Measurements from ENCODE around the gene SPATA6. TPM values are rescaled to one million over a fixed set of nuclear protein-coding genes. Genes with fewer than 3 reads are reported as not detected.
"Not testable (repeated sequence)": the region's sequence is repeated elsewhere in the genome, so short reads cannot be mapped to it uniquely, and the experiment has no call there.

The SPATA6 gene
- total RNA-seq, 2 donors from 2014 or later = 1.1 to 2.7 TPM

DNA sequence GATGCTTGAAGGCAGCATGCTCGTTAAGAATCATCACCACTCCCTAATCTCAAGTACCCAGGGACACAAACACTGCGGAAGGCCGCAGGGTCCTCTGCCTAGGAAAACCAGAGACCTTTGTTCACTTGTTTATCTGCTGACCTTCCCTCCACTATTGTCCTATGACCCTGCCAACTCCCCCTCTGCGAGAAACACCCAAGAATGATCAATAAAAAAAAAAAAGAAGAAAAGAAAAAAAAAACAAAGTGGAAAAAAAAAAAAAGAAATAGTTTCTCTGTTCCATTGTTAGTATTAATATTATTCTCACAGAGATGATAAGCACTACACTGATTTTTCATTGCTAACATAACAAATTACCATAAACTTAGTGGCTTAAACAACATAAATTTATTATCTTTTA is 8.0 kb upstream of the SPATA6 start:
- not testable (repeated sequence) for H3K27me3 Mint-ChIP-seq; H3K27ac Mint-ChIP-seq; ATAC-seq (replicated peaks); H3K4me3 Mint-ChIP-seq; H3K4me1 Mint-ChIP-seq; H3K9me3 Mint-ChIP-seq; H3K36me3 Mint-ChIP-seq (ENCODE audit: low read depth)

DNA sequence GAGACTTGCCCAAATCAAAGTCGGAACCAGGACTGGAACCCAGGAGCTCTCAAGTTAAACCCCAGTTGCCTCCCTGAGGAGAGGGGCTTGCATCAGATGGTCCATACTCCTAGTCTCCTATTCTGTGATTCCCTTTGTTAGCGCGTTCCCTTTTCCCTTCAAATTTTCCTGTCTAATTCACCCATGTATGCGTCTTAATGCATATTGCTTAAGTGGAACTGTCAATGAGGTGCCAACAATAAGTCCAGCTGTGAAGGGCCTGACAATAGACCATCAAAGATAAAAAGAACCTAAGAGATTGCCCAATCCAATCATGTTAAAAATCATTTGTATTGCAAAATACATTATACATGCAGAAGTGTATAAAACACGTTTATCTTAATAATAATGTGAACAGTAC is 634 bp upstream of the SPATA6 start:
- no peak for ATAC-seq (replicated peaks)
- Mint-ChIP-seq H3K4me3 (peak overlapping the region; percentile 90), H3K9me3 (no peaks in the 10 kb centered on the region), H3K27ac (peak overlapping the region; percentile 74), H3K27me3 (no peaks in the 10 kb centered on the region), H3K4me1 (peaks cover 16% of the 10 kb centered on the region), H3K36me3 (ENCODE audit: low read depth) (no peaks in the 10 kb centered on the region)

DNA sequence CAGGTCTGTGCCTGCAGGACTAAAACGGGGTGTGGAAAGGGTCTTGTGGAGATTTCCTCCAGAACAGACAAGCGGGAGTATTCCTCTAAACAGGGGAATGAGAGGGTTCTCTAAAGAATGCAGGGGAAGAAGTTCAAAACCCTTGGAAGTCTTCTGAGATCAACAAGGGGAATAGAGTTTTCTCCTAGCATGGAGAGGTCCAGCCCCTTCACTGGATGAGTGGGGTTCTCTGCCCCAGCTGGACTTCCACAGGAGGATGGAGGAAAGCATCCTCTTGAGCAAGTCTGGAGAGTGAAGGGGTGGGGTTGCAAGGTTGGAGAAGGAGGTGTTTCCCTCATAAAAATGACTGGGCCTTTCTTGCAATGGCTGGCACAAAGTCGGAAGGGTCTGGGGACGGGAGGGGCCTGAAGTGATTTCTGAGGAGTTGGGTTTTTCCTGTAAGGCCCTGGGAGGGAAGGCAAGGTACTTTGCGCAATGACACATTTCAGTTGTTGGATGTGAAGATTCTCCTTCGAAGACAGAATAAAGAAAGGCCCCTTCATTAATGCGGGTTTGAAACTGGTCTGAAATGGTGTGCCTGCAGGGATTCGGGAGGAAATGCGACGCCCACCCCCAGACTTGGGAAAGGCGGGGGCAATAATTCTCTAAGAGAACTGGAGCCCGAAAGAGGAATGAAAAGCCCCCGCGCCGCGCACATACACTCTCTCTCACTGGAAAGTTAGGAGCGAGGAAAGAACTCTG is 884 bp downstream of the SPATA6 start:
- Mint-ChIP-seq H3K4me1 (peaks cover 16% of the 10 kb centered on the region), H3K36me3 (ENCODE audit: low read depth) (no peaks in the 10 kb centered on the region), H3K27ac (peak overlapping the region; percentile 84), H3K27me3 (no peaks in the 10 kb centered on the region), H3K9me3 (no peaks in the 10 kb centered on the region), H3K4me3 (peak overlapping the region; percentile 90)
- ATAC-seq (replicated peaks) = no peak

DNA sequence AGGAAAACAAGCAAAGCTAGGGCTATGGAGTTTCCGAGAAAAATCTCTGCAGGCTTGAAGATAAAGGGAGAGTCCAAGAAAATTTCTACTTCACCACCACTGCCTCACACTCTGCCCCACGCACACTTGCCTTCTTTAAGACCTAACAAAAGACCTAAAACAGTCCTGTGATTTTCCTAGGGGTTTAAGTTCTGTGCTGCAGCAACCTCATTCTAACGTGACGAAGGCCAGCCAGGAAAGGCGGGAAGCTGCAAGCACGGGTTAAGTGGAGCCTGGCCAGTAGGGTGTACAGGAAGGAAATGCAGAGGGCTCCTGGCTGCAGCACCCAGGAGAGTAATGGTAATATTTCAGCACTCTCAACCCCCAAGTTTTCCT is 1.5 kb downstream of the SPATA6 start:
- peaks cover 16% of the 10 kb centered on the region for H3K4me1 Mint-ChIP-seq
- no peaks in the 10 kb centered on the region for H3K27me3 Mint-ChIP-seq
- peak overlapping the region; percentile 84 for H3K27ac Mint-ChIP-seq
- H3K36me3 Mint-ChIP-seq (ENCODE audit: low read depth) = no peaks in the 10 kb centered on the region
- no peaks in the 10 kb centered on the region for H3K9me3 Mint-ChIP-seq
- ATAC-seq (replicated peaks) = no peak
- H3K4me3 Mint-ChIP-seq = peak overlapping the region; percentile 90

DNA sequence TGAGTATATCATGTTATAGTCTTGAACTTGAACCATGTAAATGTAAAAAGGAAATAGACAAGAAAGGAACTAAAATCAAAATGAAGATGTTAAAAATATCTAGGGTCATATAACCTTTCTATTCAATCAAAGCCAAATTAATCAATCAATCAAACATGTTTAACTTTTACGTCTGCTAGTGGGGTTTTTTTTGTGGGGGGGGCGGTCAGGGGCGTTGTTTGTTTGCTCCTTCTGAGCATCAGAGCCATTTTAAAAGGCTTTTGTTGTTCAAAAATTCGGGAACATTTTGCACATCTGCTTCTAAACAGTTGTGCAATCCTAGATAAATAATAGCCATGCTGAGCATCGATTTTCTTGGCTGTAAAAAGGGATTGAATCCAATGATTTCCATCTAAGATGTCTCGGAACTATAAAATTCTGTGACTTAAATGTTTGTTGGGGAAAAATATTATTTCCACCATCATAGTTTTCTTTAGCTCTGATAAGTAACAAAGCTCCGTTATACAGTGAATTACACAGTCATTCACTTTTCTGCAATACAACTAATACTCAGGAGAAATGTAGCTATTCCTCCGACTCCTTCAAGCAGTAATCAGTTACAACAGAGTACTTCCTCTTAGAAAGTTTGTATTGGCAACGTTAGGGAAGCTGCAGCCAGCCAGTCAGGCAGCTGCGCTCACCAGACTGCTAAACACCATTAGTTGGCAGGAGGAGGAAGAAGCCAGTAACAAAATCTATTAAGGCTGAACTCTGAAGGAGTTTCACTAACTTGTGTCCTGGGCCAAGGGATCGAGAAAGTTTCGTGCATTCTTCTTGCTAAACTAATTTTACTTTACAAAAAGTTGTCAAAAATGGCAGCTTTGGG is 2.2 kb downstream of the SPATA6 start:
- H3K4me1 Mint-ChIP-seq = peaks cover 16% of the 10 kb centered on the region
- H3K27ac Mint-ChIP-seq = no peak overlapping the region
- no peak for ATAC-seq (replicated peaks)
- H3K9me3 Mint-ChIP-seq = no peaks in the 10 kb centered on the region
- H3K27me3 Mint-ChIP-seq = no peaks in the 10 kb centered on the region
- no peaks in the 10 kb centered on the region for H3K36me3 Mint-ChIP-seq (ENCODE audit: low read depth)
- peak overlapping the region; percentile 90 for H3K4me3 Mint-ChIP-seq

DNA sequence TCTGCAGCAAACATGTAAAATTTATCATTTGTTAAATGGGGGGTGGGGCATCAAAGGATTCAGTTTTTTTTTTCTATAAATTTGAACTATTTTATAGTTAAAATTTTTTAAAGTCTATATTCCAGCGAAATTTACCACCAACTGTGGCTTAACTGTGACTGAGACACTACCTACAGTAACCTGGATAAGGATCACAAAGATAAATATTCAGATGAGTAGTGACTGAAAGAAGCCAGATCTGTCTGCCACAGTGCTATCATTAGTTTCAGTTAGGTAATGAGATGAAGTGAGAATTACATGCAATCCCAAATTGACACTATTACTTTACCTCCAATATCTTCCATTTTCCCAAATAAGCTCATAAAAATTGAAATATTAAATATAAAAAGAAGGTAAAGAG is 5.4 kb downstream of the SPATA6 start:
- Mint-ChIP-seq H3K4me3 (no peak overlapping the region), H3K36me3 (ENCODE audit: low read depth) (no peaks in the 10 kb centered on the region)
- no peak for ATAC-seq (replicated peaks)

DNA sequence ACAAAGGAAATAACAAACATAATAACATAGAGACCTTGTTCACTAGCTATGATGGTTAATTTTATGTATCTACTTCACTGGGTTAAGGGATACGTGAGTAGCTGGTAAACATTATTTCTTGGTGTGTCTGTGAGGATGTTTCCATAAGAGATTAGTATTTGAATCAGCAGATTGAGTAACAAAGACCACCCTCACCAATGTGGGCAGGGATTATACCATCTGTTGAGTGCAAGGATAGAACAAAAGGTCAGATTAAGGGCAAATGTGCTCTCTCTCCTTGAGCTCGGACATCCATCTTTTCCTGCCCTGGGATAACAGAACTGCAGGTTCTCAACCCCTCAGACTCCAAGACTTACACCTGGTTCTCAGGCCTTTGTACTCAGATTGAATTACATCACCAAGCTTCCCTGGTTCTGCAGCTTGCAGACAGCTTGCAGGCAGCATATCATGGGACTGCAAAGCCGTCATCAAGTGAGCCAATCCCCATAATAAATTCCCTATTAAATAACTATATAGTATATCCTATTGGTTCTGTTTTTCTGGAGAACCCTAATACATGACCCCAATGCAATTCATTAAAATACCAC is 9.2 kb downstream of the SPATA6 start:
- ATAC-seq (replicated peaks) = no peak
- no peaks in the 10 kb centered on the region for H3K4me1 Mint-ChIP-seq
- H3K9me3 Mint-ChIP-seq = no peaks in the 10 kb centered on the region
- H3K4me3 Mint-ChIP-seq = no peak overlapping the region
- H3K27me3 Mint-ChIP-seq = no peaks in the 10 kb centered on the region
- H3K27ac Mint-ChIP-seq = no peak overlapping the region
- H3K36me3 Mint-ChIP-seq (ENCODE audit: low read depth) = no peaks in the 10 kb centered on the region

More for the DNA sequence above, 5.4 kb downstream of the SPATA6 start:
- Mint-ChIP-seq H3K27me3 (no peaks in the 10 kb centered on the region), H3K9me3 (no peaks in the 10 kb centered on the region), H3K27ac (no peak overlapping the region), H3K4me1 (peaks cover 11% of the 10 kb centered on the region)

DNA sequence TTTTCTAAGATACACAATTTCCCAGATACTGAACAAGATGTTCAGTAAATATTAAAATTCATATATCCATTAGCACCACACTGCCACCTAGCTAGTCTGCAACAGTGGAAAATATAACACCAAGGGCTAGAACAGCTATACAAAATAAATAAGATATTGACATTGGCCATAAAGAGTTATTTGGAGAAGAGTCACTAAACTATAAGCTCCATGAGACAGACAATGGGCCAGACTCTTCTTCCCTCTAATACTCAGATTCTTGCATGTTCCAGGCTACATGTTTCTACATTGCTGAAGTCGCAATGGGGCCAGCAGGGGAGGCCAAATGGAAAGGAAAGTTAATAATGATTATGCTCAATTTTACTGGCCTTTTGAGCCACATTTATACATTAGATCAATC is 21.5 kb downstream of the SPATA6 start:
- Mint-ChIP-seq H3K27me3 (no peaks in the 10 kb centered on the region), H3K27ac (no peak overlapping the region), H3K4me3 (no peak overlapping the region), H3K36me3 (ENCODE audit: low read depth) (no peaks in the 10 kb centered on the region), H3K4me1 (no peaks in the 10 kb centered on the region), H3K9me3 (no peaks in the 10 kb centered on the region)
- ATAC-seq (replicated peaks) = no peak

DNA sequence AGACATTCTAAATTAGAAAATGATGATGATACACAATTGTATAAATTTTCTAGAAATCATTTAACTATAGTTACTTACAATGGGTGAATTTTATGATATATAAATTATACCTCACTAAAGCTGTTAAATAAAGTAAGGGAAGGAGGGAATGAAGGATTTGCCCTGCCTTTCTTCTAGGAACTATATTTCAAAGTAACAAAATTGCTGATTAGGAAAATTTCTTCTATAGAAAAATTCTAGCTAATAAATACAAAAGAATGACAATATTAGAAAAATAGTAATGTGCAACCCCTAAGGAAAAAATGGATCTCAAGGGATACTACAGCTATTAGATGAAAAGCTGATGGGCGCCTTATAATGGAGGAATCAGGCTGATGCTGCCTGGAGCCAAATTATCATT is 23.1 kb downstream of the SPATA6 start:
- Mint-ChIP-seq H3K4me3 (no peak overlapping the region), H3K27ac (no peak overlapping the region), H3K9me3 (no peaks in the 10 kb centered on the region), H3K4me1 (no peaks in the 10 kb centered on the region), H3K36me3 (ENCODE audit: low read depth) (no peaks in the 10 kb centered on the region), H3K27me3 (no peaks in the 10 kb centered on the region)
- ATAC-seq (replicated peaks) = no peak

DNA sequence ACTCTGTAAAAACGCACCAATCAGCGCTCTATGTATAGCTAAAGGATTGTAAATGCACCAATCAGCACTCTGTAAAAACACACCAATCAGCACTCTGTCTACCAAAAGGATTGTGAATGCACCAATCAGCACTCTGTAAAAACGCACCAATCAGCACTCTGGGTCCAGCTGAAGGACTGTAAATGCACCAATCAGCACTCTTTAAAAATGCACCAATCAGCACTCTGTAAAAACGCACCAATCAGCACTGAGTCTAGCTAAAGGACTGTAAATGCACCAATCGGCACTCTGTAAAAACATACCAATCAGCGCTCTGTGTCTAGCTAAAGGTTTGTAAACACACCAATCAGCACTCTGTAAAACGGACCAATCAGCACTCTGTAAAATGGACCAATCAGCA is 27.8 kb downstream of the SPATA6 start:
- H3K27me3 Mint-ChIP-seq; H3K36me3 Mint-ChIP-seq (ENCODE audit: low read depth); H3K4me1 Mint-ChIP-seq; H3K27ac Mint-ChIP-seq; H3K4me3 Mint-ChIP-seq; ATAC-seq (replicated peaks); H3K9me3 Mint-ChIP-seq: not testable (repeated sequence)

DNA sequence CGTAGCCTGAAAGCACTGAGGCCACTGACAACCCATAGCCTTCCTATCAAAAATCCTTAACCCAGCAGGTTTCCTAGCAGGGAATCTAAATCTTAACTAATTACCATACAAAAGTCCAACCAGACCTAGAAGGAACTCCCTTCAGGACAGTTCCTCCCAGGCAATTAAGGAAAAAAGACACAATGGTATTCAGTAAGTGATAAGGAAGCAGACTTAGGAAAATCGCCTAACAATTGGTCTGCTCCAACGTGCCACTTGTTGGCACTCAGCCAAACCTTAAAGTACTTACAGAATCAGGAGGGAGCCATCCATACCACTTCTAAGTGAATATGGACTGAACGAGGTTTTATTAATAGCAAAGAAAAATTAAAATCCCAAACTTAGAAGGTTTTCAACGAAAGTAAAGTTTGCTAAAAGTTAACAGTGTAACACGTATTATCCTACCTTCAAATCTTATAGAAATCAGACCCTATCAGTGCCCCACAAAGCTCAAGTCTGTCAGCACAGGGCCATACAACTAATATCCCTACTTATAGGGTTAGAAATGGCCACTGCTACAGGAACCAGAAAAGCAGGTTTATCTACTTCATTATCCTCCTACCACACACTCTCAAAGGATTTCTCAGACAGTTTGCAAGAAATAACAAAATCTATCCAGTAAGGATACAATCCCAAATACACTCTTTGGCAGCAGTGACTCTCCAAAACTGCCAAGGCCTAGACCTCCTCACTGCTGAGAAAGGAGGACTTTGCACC is 29.0 kb downstream of the SPATA6 start:
- H3K4me3 Mint-ChIP-seq = no peak overlapping the region
- no peak for ATAC-seq (replicated peaks)
- H3K4me1 Mint-ChIP-seq = no peaks in the 10 kb centered on the region
- peaks cover 4% of the 10 kb centered on the region for H3K9me3 Mint-ChIP-seq
- H3K36me3 Mint-ChIP-seq (ENCODE audit: low read depth) = no peaks in the 10 kb centered on the region
- H3K27ac Mint-ChIP-seq = no peak overlapping the region
- H3K27me3 Mint-ChIP-seq = no peaks in the 10 kb centered on the region

DNA sequence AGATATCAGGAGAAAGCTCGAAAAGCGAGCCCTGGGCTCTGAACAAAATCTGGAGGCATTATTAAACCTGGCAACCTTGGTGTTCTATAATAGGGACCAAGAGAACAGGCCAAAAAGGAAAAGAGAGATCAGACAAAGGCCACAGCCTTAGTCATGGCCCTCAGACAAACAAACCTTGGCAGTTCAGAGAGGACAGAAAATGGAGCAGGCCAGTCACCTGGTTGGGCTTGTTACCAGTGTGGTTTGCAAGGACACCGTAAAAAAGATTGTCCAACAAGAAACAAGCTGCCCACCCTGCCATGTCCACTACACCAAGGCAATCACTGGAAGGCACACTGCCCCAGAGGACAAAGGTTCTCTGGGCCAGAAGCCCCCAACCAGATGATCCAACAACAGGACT is 31.2 kb downstream of the SPATA6 start:
- H3K36me3 Mint-ChIP-seq (ENCODE audit: low read depth); H3K9me3 Mint-ChIP-seq; H3K4me3 Mint-ChIP-seq; H3K27ac Mint-ChIP-seq; H3K27me3 Mint-ChIP-seq; ATAC-seq (replicated peaks); H3K4me1 Mint-ChIP-seq: not testable (repeated sequence)

DNA sequence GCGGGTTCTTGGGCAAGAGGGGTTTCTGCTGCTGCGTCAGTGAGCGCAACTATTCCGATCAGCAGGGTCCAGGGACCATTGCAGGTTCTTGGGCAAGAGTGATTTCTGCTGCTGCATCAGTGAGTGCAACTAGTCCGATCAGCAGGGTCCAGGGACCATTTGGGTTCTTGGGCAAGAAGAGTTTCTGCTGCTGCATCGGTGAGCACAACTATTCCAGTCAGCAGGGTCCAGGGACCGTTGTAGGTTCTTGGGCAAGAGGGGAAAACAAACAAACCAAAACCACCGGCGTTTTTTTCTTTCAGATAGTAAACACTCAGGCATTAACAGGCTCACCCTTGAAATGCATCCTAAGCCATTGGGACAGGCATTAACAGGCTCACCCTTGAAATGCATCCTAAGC is 32.6 kb downstream of the SPATA6 start:
- peaks cover 4% of the 10 kb centered on the region for H3K9me3 Mint-ChIP-seq
- H3K27ac Mint-ChIP-seq = no peak overlapping the region
- H3K4me1 Mint-ChIP-seq = no peaks in the 10 kb centered on the region
- H3K4me3 Mint-ChIP-seq = no peak overlapping the region
- no peaks in the 10 kb centered on the region for H3K27me3 Mint-ChIP-seq
- no peaks in the 10 kb centered on the region for H3K36me3 Mint-ChIP-seq (ENCODE audit: low read depth)
- no peak for ATAC-seq (replicated peaks)

DNA sequence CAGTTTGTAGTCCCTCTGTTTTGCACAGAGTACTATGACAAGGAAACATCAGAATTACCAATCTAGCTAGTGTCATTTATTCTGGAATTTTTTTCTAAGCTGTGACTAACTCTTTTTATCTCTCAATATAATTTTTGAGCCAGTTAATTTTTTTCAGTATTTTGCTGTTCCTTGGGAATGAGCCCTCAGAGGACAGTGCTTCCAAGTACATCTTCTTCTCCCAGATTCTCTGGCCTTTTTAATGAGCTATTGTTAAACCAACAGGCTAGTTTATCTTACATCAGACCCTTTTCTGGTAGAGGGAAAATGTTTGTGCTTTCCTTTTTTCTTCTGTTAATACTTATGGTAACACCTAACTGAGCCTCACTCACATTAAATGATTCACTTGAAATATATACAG is 34.6 kb downstream of the SPATA6 start:
- not testable (repeated sequence) for H3K9me3 Mint-ChIP-seq; H3K4me3 Mint-ChIP-seq; H3K27me3 Mint-ChIP-seq; H3K4me1 Mint-ChIP-seq; ATAC-seq (replicated peaks); H3K27ac Mint-ChIP-seq; H3K36me3 Mint-ChIP-seq (ENCODE audit: low read depth)

All from activated T-helper 17 cell treated with anti-CD3 and anti-CD28 coated beads, Interleukin-2, amount 50 U/mL, for 72 hours (primary cell).